Ascending aorta (tissue), 2 donors: ENCODE data around the gene PRRT2. TPM values are rescaled to one million over a fixed set of nuclear protein-coding genes. Genes with fewer than 3 reads are reported as not detected.

ENCODE experiments used
- DNase-seq, 2 donors: peaks; one replicate each; pipeline ENCODE4 v3.0.0-alpha.2; 2019; ENCODE audit warnings: low spot score in 2 of 2
- H3K27ac ChIP-seq, 2 donors: fragments of 200-600 bp; sonication (generic); one replicate each; pipeline ENCODE4 v1.5.1; 2016 to 2017; ENCODE audit warnings: mild to moderate bottlenecking in 1 of 2
- H3K27me3 ChIP-seq: fragments of 200-600 bp; sonication (generic); one replicate; pipeline ENCODE4 v1.5.1; 2017
- H3K36me3 ChIP-seq, 2 donors: fragments of 200-600 bp; sonication (generic); one replicate each; pipeline ENCODE4 v1.5.1; 2016
- H3K4me1 ChIP-seq, 2 donors: fragments of 200-600 bp; sonication (generic); one replicate each; pipeline ENCODE4 v1.5.1; 2016 to 2017; ENCODE audit warnings: mild to moderate bottlenecking in 1 of 2
- H3K4me3 ChIP-seq, 2 donors: fragments of 200-600 bp; sonication (generic); one replicate each; pipeline ENCODE4 v1.5.1; 2016 to 2017; ENCODE audit warnings: mild to moderate bottlenecking in 1 of 2
- H3K9me3 ChIP-seq, 2 donors: fragments of 200-600 bp; sonication (generic); one replicate each; pipeline ENCODE4 v1.5.1; 2016
- CTCF ChIP-seq, 3 experiments: fragments of 200-600 bp in 2 of 3; fragments of 450-650 bp in 1 of 3; sonication (generic) in 2 of 3; IDR thresholded peaks; one replicate each; pipeline ENCODE4 v1.5.1; 2016 to 2019; ENCODE audit warnings: antibody characterized with exemption in 3 of 3, mild to moderate bottlenecking in 1 of 3, moderate library complexity in 1 of 3
- intact Hi-C: fragments of 100-400 bp; cut with DNase I; formaldehyde crosslinking; loops from one replicate; pipeline ENCODE4 v1.15.1; 2023
- total RNA-seq: library from RNA; depleted of rRNA; stranded (reverse); fragments of >200 nt; gene quantifications from one replicate; pipeline ENCODE4 v1.1.0, GENCODE V29; 2016

PRRT2 gene
- total RNA-seq, 1 donor from 2014 or later = 5.0 TPM

DNA sequence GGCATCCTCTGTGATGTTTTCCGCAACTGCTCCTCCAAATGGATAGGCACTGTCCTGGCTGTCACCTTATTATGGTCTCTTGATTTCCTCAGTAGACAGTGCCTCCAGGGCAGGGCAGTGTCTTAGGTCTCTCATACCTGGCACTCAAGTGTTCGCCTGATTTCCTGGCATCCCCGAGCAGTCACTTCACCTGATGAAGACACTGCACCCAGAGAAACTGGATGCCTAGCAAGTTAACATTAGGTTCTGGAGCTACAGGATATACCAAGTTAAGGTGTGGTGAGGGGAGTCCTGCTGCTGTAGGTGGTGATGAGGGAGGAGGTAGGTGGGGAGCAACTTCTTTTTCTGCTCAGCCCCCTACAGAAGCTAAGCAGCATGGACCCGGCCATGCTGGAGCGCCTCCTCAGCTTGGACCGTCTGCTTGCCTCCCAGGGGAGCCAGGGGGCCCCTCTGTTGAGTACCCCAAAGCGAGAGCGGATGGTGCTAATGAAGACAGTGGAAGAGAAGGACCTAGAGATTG lies 9.5 kb upstream of the PRRT2 start:
- H3K4me1 ChIP-seq = peaks cover 3 to 7% of the 10 kb centered on the region in 2 donors
- no peak overlapping the region for H3K27ac ChIP-seq
- DNase-seq = no peak
- H3K36me3 ChIP-seq = peaks cover 25 to 31% of the 10 kb centered on the region in 2 donors
- intact Hi-C loops = loop anchor here (10.0 kb wide), 1 partner anchor 1652 kb away; the partner anchor contains the start of gene ARMC5
- H3K9me3 ChIP-seq = no peaks in the 10 kb centered on the region
- no peak overlapping the region for H3K4me3 ChIP-seq
- H3K27me3 ChIP-seq = no peaks in the 10 kb centered on the region
- TF ChIP-seq CTCF (IDR thresholded peaks at IDR 0.05) = no peak

- no peak for DNase-seq
- peaks cover 13 to 24% of the 10 kb centered on the region in 2 donors for H3K36me3 ChIP-seq
- TF ChIP-seq CTCF (IDR thresholded peaks at IDR 0.05) = no peak
- H3K9me3 ChIP-seq = no peaks in the 10 kb centered on the region
- intact Hi-C loops = loop anchor here (2.0 to 10.0 kb wide), 2 partner anchors 59 to 1651 kb away; partner anchors contain the start of genes ARMC5 and CDIPT
- peaks cover 10 to 17% of the 10 kb centered on the region in 2 donors for H3K4me1 ChIP-seq
- H3K4me3 ChIP-seq = peak overlapping the region in 1 of 2 donors; percentile 68
- peak overlapping the region; percentile 95 to 99 for H3K27ac ChIP-seq
- H3K27me3 ChIP-seq = no peaks in the 10 kb centered on the region
These were observed 8.0 kb upstream of the PRRT2 start for GRCh38 chr16:29804020-29804419.

GRCh38 chr16:29804455-29805231 lies 7.3 kb upstream of the PRRT2 start:
- Histone ChIP-seq H3K27ac (peak overlapping the region; percentile 95 to 99), H3K4me3 (peak overlapping the region; percentile 68 to 87), H3K4me1 (peaks cover 15 to 23% of the 10 kb centered on the region in 2 donors), H3K9me3 (no peaks in the 10 kb centered on the region), H3K36me3 (peaks cover 13 to 24% of the 10 kb centered on the region in 2 donors), H3K27me3 (no peaks in the 10 kb centered on the region)
- no peak for TF ChIP-seq CTCF (IDR thresholded peaks at IDR 0.05)
- no peak for DNase-seq
- intact Hi-C loops = loop anchor here (1.0 to 10.0 kb wide), 7 partner anchors 14 to 1650 kb away; partner anchors contain the start of genes ALDOA, ARMC5, CDIPT and HIRIP3

GRCh38 chr16:29805232-29806098 lies 6.5 kb upstream of the PRRT2 start:
- no peaks in the 10 kb centered on the region for H3K9me3 ChIP-seq
- H3K36me3 ChIP-seq = peaks cover 14 to 25% of the 10 kb centered on the region in 2 donors
- intact Hi-C loops = loop anchor here (1.0 to 10.0 kb wide), 8 partner anchors 15 to 1649 kb away; partner anchors contain the start of genes ALDOA, ARMC5, CDIPT and HIRIP3
- peak overlapping the region; percentile 95 to 99 for H3K27ac ChIP-seq
- peak overlapping the region; percentile 68 to 87 for H3K4me3 ChIP-seq
- peak in 2 of 3 experiments; percentile 10 to 12 for TF ChIP-seq CTCF (IDR thresholded peaks at IDR 0.05)
- DNase-seq = peak; percentile 89 to 98
- peaks cover 15 to 30% of the 10 kb centered on the region in 2 donors for H3K4me1 ChIP-seq
- H3K27me3 ChIP-seq = no peaks in the 10 kb centered on the region

GRCh38 chr16:29806099-29806579 lies 5.9 kb upstream of the PRRT2 start, which contains the start of gene MAZ:
Gene MAZ, plus strand, starts transcription at chr16:29806529. Its CDS starts 173 bp downstream, at chr16:29806702.
- Histone ChIP-seq H3K27me3 (no peaks in the 10 kb centered on the region), H3K9me3 (no peaks in the 10 kb centered on the region), H3K4me3 (peak within 1 kb of the TSS; percentile 75 to 87), H3K36me3 (peaks cover 14 to 22% of the 10 kb centered on the region in 2 donors), H3K4me1 (peaks cover 18 to 34% of the 10 kb centered on the region in 2 donors), H3K27ac (peak within 1 kb of the TSS; percentile 95 to 99)
- no peak for DNase-seq
- intact Hi-C loops = loop anchor here (2.0 to 10.0 kb wide), 6 partner anchors 43 to 1649 kb away; partner anchors contain the start of genes ALDOA, ARMC5, HIRIP3 and INO80E
- TF ChIP-seq CTCF (IDR thresholded peaks at IDR 0.05) = no peak
